K562 (cell line): Measurements from ENCODE around the gene RPL36AL. TPM values are rescaled to one million over a fixed set of nuclear protein-coding genes. Genes with fewer than 3 reads are reported as not detected.

ENCODE experiments used
- BRD4 ChIP-seq: fragments of 200-600 bp; sonication (generic); IDR thresholded peaks from 2 replicates; pipeline ENCODE4 v1.6.1; 2017; ENCODE audit warnings: inconsistent platforms
- CBFA2T2 ChIP-seq: fragments of 450-650 bp; conservative IDR thresholded peaks from 2 replicates; pipeline ENCODE4 v1.6.1; 2017; ENCODE audit warnings: mild to moderate bottlenecking
- CREB3L1 ChIP-seq: fragments of 450-650 bp; IDR thresholded peaks from 2 replicates; pipeline ENCODE4 v1.6.1; 2014; ENCODE audit warnings: low read depth, mild to moderate bottlenecking, moderate library complexity, borderline replicate concordance
- CTCFL ChIP-seq: IDR thresholded peaks from 2 replicates; pipeline ENCODE4 v1.6.1; 2011; ENCODE audit warnings: borderline replicate concordance, low read depth, mild to moderate bottlenecking, moderate library complexity, low read length; ENCODE audit not compliant: insufficient read depth, poor library complexity, severe bottlenecking
- GABPB2 ChIP-seq: fragments of 250-450 bp; sonication (Bioruptor Pico); conservative IDR thresholded peaks from 2 replicates; pipeline ENCODE4 v1.5.1; 2021; ENCODE audit warnings: mild to moderate bottlenecking
- POLR2B ChIP-seq: fragments of 450-650 bp; IDR thresholded peaks from 2 replicates; pipeline ENCODE4 v1.6.1; 2018; ENCODE audit warnings: low read depth; ENCODE audit not compliant: partially characterized antibody
- RBBP5 ChIP-seq: fragments of 200-600 bp; sonication (generic); IDR thresholded peaks from 2 replicates; pipeline ENCODE4 v1.6.1; 2012; ENCODE audit warnings: borderline replicate concordance, mild to moderate bottlenecking, low read length, control low read depth, inconsistent platforms; ENCODE audit not compliant: insufficient read depth, poor library complexity, severe bottlenecking
- REST ChIP-seq, 2 experiments: fragments of 450-650 bp; formaldehyde crosslinking in 1 of 2; IDR thresholded peaks; 2 replicates each; pipeline versions ENCODE4 v1.4.0 to v1.6.1; 2014 to 2020; ENCODE audit warnings: mild to moderate bottlenecking in 2 of 2, borderline replicate concordance in 1 of 2, low read depth in 1 of 2
- SPI1 ChIP-seq: IDR thresholded peaks from 2 replicates; pipeline ENCODE4 v1.6.1; 2011; ENCODE audit warnings: low read depth, low read length, control low read depth, borderline replicate concordance
- SRSF9 ChIP-seq: fragments of 200-400 bp; formaldehyde crosslinking; IDR thresholded peaks from 2 replicates; pipeline ENCODE4 v1.6.1; 2017; ENCODE audit warnings: low read depth, low read length, borderline replicate concordance
- ZNF143 ChIP-seq: sonication (generic); formaldehyde crosslinking; IDR thresholded peaks from 2 replicates; pipeline ENCODE4 v1.9.0; 2022; ENCODE audit warnings: mild to moderate bottlenecking, missing genetic modification reagents
- ZNF23 ChIP-seq: fragments of 250-450 bp; sonication (Bioruptor Pico); IDR thresholded peaks from 2 replicates; pipeline ENCODE4 v1.4.0; 2020; ENCODE audit warnings: mild to moderate bottlenecking
- ZNF444 ChIP-seq: fragments of 250-450 bp; sonication (Bioruptor Pico); IDR thresholded peaks from 2 replicates; pipeline ENCODE4 v1.4.0; 2020; ENCODE audit warnings: mild to moderate bottlenecking, moderate library complexity
- ZNF507 ChIP-seq: conservative IDR thresholded peaks from 2 replicates; pipeline ENCODE4 v1.6.1; 2017; ENCODE audit warnings: missing genetic modification characterization, missing compliant biosample characterization
- ZNF76 ChIP-seq: fragments of 250-450 bp; sonication (Bioruptor Pico); IDR thresholded peaks from 2 replicates; pipeline ENCODE4 v1.4.0; 2020; ENCODE audit warnings: mild to moderate bottlenecking, moderate library complexity, borderline replicate concordance
- polyA plus RNA-seq, 8 experiments: library from polyadenylated mRNA; depleted of rRNA in 4 of 8; stranded (reverse) in 5 of 8; unstranded in 3 of 8; fragments of >200 nt; fragmentation: Nextera tagmentation in 2 of 8; fragmentation: Illumina TruSeq in 1 of 8; extraction: Ambion mirVana in 2 of 8; extraction: Trizol in 1 of 8; gene quantifications; 2 replicates each; pipeline versions ENCODE4 v1.2.1 to v1.2.3, GENCODE V29; 2011 to 2014; ENCODE audit warnings: inconsistent platforms in 1 of 8, missing spikeins in 1 of 8
- total RNA-seq, 7 experiments: library from RNA; depleted of rRNA in 6 of 7; stranded (reverse); fragments of >200 nt in 6 of 7; fragmentation: Illumina TruSeq in 2 of 7; extraction: Trizol in 2 of 7; gene quantifications; 2 replicates each; pipeline versions ENCODE4 v1.2.1 to v1.2.3, GENCODE V29; 2011 to 2021; ENCODE audit warnings: low replicate concordance in 1 of 7

RPL36AL gene
- total and polyA plus RNA-seq, 9 of the 15 experiments (the other 6 are each of a cell fraction or from before 2014, with no cell fraction given): 146 to 674 (median 360) TPM

- TF ChIP-seq REST (IDR thresholded peaks at IDR 0.05; ENCODE audit: borderline replicate concordance) (0 out of 2 replicates have a peak, but pooled peaks have one; percentile 1), REST (CRISPR knock-in tag; IDR thresholded peaks at IDR 0.05; ENCODE audit: low read depth) (no peak), POLR2B (no peak), SRSF9 (no peak), RBBP5 (peak; percentile 39), ZNF143 (CRISPR knock-in tag) (no peak), CBFA2T2 (no peak), BRD4 (no peak), ZNF507 (tag) (no peak), ZNF23 (CRISPR knock-in tag) (no peak), ZNF444 (no peak), SPI1 (no peak), CREB3L1 (no peak), CTCFL (no peak), ZNF76 (no peak), GABPB2 (no peak)
Observed at GRCh38 chr14:49621114-49621881, 872 bp upstream of the RPL36AL start (continued).
